GM19351 (cell line): Measurements from ENCODE around the gene MX2.

ENCODE experiments used
- ATAC-seq: cut with Tn5 transposase; IDR thresholded peaks from one replicate; pipeline ENCODE4 v1.9.1; 2021; ENCODE audit warnings: mild to moderate bottlenecking, moderate library complexity; ENCODE audit not compliant: unreplicated experiment

The MX2 gene

DNA sequence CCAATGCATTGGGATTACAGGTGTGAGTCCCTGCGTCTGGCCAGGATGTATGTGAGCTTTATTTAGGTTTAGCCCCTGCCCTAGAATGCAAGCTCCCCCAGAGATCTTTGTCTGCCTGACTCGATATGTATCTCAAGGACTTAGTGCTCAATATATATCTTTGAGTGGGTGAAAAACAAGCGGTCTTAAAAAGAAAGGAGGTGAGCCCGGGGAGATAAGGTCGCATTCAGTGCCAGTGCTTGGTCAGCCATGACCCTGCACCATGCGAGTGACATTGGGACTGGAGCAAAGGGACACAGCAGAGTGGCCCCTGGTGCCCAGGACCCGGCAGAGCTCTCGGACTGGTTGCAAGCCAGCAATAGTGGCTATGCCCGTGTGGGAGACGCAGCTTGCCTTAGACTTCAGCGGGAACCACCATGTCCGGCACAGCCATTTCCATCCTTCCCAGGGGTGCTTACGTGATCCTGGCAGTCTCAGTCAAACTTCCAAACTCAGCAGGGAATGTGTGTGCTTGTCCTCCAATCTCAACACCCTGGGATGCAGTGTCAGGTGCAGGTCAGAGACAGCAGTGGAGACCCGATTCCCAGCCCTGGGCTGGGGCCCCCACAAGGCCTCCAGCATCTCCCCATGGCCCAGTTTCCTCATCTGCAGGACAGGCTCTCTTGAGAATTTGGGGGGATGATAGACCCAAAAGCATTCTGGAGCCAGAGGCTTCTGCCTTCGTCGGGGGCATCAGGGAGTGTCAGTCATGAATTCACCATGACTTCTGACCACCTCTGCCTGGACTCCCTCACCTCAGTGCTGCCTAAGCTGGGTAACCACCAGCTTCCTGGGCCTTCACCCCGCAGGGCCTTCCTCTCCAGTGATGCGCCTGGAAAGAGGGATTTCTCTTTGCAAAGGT is 1.8 kb downstream of the MX2 start:
- no peak for ATAC-seq

GRCh38 chr21:41364308-41364707 is 2.5 kb downstream of the MX2 start:
- no peak for ATAC-seq

DNA sequence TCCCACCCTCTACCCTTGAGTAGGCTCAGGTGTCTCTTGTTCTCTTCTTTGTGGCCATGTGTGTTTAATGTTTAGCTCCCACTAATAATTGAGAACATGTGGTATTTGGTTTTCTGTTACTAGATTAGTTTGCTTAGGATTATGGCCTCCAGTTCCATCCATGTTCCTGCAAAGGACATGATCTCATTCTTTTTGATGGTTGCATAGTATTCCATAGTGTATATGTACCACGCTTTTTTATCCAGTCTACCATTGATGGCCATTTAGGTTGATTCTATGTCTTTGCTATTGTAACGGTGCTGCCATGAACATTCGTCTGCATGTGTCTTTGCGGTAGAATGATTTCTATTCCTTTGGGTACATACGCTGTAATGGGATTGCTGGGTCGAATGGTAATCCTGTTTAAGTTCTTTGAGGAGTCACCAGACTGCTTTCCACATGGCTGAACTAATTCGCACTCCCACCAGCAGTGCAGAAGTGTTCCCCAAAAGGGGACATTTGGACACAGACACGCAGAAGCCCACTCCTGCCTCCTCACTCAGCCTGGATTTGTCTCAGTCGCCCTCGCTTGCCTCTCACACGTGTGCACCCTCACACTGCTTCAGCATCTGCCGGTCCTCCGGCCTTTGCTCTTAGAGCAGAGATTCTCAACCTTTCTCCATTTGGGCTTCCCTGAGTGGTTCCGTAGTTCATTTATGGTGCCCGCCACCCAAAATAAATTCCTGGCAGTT is 3.7 kb downstream of the MX2 start:
- ATAC-seq: no peak

DNA sequence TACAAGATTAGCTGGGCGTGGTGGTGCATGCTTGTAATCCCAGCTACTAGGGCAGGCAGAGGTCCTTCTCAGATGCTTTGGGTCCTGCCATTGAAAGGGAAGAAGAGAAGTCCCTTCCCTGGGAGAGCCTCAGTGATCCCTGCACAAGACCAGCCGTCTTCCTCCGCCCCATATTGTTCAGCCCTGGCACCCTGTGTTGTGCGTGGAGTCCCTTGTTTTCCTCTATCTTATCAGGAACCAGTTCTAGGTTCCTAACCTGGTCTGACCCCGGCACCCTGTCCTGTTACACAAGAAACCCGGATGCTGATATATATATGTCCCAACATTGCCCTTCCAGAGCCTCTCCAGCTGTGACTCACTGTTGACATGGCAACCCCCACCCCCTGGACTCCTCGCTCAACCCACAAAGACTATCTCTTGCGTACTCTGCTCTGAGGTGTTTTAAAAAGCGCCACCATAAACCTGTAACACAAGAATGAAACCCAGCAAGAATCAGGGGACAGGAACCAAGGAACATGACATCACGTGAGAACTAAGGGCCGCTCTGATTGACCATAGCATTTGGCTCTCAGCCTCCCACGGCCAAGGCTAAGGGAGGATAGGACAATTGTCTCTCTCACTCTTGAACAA is 4.8 kb downstream of the MX2 start:
- ATAC-seq: no peak

- ATAC-seq: peak; percentile 15
These were observed 5.6 kb downstream of the MX2 start for GRCh38 chr21:41367301-41367944.

GRCh38 chr21:41367945-41368734 is 6.3 kb downstream of the MX2 start:
- ATAC-seq: peak; percentile 64

- ATAC-seq: no peak
These were observed 6.9 kb downstream of the MX2 start for GRCh38 chr21:41368735-41369104.

DNA sequence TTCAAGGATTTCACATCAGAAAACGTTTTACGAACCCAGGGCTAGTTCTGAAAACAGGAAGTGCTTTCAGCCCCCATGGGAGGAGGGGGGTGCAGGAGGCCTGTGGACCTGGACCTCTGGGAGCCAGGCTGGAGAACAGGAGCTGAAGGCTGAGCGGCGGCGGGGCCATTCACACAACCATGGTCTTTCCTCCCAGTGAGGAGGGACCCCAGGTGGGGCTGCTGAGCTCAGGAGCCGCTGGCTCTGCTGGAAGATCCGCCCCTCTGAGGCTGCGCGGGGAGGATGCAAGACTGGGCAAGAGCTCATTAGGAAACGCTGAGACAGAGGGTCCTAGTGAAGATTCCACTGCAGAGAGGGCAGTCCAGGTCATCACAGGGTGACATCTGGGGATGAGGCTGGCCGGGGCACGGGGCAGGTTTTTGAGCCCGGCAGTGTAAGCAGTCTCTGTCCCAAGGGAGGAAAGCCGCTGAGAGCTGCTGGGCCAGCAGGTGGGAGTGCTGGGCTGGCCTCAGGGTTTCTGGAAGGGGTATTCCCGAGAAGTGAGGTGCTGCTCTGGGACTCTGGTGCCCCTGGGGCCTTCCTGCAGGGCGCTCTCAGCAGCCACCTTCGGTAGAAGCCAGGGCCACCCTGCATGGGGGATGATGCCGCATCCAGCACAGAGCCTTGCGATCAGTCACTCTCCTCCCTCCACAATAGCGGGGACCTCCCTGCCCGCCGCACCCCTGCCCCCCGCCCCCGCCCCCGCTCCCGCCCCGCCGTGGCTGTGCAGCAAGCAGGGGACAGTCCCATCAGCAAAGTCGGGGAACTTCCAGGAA is 7.5 kb downstream of the MX2 start:
- ATAC-seq: no peak

DNA sequence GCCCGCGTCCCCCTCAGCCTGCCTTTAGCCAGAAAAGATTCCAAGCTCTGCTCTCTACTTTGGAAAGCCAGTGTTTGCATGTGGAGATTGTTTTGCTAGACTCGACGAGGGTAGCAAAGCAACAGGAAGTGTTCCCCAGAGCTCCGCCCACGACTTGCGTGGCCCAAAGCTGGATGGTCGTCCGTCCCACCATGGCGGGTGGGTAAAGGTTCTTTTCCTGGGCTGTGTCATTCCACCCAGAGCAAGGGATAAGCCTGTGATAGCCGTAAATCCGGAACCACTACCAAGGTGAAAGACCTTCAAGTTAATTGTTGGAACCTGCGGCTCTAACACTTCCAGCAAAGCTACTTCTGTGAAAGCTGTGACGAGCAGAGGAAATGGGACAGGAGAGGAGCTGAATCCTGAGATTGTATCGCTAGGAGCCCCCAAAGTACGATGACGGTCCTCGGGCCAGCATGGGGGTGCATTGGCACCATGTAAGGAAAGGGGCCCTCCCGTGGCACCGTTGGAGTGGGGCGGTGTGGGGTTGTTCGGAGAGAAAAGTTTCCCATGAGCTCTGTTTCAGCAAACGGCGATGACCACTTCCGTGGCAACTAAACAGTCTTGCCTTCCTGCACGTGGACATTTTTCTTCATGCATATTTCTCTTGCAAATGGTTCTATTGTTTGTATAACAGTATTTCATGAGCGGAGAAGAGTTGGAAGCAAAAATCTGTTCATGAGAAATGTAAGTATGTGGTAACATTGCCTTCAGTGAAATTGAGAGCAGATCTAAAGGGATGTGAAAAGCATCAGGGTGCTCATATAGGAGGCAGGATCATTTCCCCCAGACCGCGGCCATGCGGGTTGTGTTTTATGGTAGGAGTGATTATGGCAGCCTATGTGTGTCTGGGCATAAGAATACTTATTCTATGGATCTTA is 8.4 kb downstream of the MX2 start:
- ATAC-seq: no peak

- ATAC-seq: no peak
These were observed 9.2 kb downstream of the MX2 start for GRCh38 chr21:41370840-41371684.

GRCh38 chr21:41371685-41372030 is 9.8 kb downstream of the MX2 start:
- ATAC-seq: no peak

DNA sequence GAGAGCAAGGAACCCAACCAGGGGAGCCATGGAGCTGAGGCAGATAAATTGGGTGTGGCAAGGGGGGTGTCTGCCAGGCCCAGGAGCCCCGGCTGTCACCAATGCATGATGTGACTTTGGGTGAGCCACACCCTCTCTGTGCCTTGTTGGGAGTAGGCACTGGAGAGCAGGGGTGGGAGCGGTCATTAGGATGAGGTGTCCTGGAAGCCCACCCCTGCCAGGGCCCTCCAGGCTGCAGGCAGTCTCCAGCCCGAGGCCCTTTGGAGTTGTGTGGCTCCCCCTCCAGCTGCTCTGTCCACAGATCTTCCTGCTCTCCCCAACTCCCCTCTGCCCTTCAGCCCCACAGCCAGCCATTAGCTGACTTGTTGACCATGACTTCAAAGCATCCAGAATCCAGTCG is 11.4 kb downstream of the MX2 start:
- ATAC-seq: no peak

DNA sequence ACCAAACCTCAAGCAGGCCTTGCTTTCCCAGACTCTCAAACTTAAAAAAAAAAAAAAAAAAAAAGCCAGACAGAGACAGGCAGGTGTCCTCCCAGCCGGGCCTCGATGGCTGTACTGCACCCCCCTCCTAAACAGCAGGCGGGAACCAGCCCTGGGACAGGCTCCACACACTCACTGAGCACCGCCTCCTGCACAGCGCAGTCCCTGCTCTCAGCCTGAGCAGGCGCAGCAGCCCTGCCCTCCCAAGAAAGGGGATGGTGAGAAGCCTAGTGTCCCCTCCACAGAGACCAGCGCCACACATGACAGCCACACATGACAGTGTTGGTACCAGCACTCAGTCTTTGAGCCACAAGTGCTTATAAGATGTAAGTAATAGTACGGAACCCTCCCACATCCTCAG is 11.9 kb downstream of the MX2 start:
- no peak for ATAC-seq

- no peak for ATAC-seq
These were observed 12.4 kb downstream of the MX2 start for GRCh38 chr21:41374177-41374712.

- ATAC-seq: no peak
These were observed 13.2 kb downstream of the MX2 start for GRCh38 chr21:41374867-41375533.

GRCh38 chr21:41375875-41376274 is 14.0 kb downstream of the MX2 start:
- ATAC-seq: no peak

- no peak for ATAC-seq
These were observed 15.9 kb downstream of the MX2 start for GRCh38 chr21:41377715-41378114.
